ENCODE measurements around the gene MALT1. TPM values are rescaled to one million over a fixed set of nuclear protein-coding genes. Genes with fewer than 3 reads are reported as not detected.

Gene MALT1
- total RNA-seq, 2 experiments from 2014 or later, result 14.4 to 18.5 TPM

DNA sequence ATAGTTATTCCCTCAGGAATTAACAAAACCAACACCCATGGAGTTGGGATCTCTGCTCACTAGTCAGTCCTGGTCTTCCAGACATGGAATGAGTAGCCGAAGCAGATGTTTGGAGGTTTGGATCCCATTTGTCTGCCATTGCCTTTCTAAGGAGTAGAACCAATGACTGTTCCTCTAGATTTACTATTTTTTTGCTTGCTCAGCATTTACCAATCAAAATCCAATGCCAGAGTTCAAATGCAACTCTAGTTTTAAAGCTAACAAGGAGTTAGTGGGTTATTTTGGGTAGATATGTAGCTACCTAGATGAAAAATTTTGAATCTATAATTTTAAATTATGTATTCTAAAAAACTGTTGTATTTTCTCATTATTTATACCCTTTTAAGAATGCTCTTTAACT, 62.6 kb downstream of the MALT1 start:
- POLR2A ChIA-PET, result no interaction called here

DNA sequence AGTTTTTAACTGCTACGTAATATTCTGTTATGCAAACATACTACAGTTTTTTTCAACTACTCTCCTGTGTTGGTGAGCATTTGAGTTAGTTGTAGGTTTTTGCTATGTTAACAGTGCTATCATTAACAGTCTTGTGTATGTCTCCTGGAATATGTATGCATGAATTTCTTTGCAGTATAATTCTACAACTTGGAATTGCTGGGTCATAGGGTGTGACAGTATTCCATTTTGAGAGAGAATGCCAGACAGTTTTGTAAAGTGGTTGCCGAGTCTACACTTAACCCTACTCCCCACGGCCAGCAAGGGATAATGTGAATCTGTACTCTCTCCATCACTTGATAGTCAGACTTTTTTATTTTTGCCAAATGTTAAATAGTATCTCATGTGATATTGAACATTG, 67.1 kb downstream of the MALT1 start:
- intact Hi-C loops (cut with micrococcal nuclease; ENCODE audit: unreplicated experiment), result no loop called here
- H3K4me1 ChIP-seq (ENCODE audit: insufficient read depth, low read length, poor library complexity, severe bottlenecking), result no peaks in the 10 kb centered on the region
- no peaks in the 10 kb centered on the region for H3K79me2 ChIP-seq (ENCODE audit: insufficient read depth, low read depth, low read length)
- no peaks in the 10 kb centered on the region for H3K9me2 ChIP-seq (ENCODE audit: insufficient read depth, low read length)
- no peak overlapping the region for H2AFZ ChIP-seq (ENCODE audit: low read length)
- CTCF ChIA-PET (ENCODE audit: unreplicated experiment), result no interaction called here
- POLR2A ChIA-PET, result no interaction called here
- H3K36me3 ChIP-seq (ENCODE audit: insufficient read depth, low read length), result peaks cover 16% of the 10 kb centered on the region
- no peak overlapping the region for H3K27ac ChIP-seq (ENCODE audit: low read depth, low read length, poor library complexity, severe bottlenecking)
- no peak overlapping the region for H3K4me3 ChIP-seq (ENCODE audit: low read depth, low read length, poor library complexity, severe bottlenecking)
- no TSS peak for BruUV-seq (replicated peaks)
- H3K9me3 ChIP-seq (ENCODE audit: low read length), result no peaks in the 10 kb centered on the region
- H3K4me2 ChIP-seq (ENCODE audit: low read length), result no peak overlapping the region
- H4K20me1 ChIP-seq (ENCODE audit: insufficient read depth, low read length), result no peaks in the 10 kb centered on the region
- no peak for TF ChIP-seq EZH2phosphoT487 (IDR thresholded peaks at IDR 0.05; ENCODE audit: borderline replicate concordance, low read depth, low read length)
- TF ChIP-seq, protein P1, sequence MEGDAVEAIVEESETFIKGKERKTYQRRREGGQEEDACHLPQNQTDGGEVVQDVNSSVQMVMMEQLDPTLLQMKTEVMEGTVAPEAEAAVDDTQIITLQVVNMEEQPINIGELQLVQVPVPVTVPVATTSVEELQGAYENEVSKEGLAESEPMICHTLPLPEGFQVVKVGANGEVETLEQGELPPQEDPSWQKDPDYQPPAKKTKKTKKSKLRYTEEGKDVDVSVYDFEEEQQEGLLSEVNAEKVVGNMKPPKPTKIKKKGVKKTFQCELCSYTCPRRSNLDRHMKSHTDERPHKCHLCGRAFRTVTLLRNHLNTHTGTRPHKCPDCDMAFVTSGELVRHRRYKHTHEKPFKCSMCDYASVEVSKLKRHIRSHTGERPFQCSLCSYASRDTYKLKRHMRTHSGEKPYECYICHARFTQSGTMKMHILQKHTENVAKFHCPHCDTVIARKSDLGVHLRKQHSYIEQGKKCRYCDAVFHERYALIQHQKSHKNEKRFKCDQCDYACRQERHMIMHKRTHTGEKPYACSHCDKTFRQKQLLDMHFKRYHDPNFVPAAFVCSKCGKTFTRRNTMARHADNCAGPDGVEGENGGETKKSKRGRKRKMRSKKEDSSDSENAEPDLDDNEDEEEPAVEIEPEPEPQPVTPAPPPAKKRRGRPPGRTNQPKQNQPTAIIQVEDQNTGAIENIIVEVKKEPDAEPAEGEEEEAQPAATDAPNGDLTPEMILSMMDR (conservative IDR thresholded peaks at IDR 0.05; ENCODE audit: low read length), result no peak
- no peak for DNase-seq (ENCODE audit: low spot score)

More for the DNA sequence above, 62.6 kb downstream of the MALT1 start:
- H3K27ac ChIP-seq (ENCODE audit: low read depth, low read length, poor library complexity, severe bottlenecking), result no peak overlapping the region
- no peaks in the 10 kb centered on the region for H3K4me1 ChIP-seq (ENCODE audit: insufficient read depth, low read length, poor library complexity, severe bottlenecking)
- H3K79me2 ChIP-seq (ENCODE audit: insufficient read depth, low read depth, low read length), result no peaks in the 10 kb centered on the region
- no peak for DNase-seq (ENCODE audit: low spot score)
- H3K4me3 ChIP-seq (ENCODE audit: low read depth, low read length, poor library complexity, severe bottlenecking), result no peak overlapping the region
- H2AFZ ChIP-seq (ENCODE audit: low read length), result no peak overlapping the region
- peaks cover 8% of the 10 kb centered on the region for H3K36me3 ChIP-seq (ENCODE audit: insufficient read depth, low read length)
- TF ChIP-seq, protein P1 (conservative IDR thresholded peaks at IDR 0.05; ENCODE audit: low read length), result no peak
- TF ChIP-seq EZH2phosphoT487 (IDR thresholded peaks at IDR 0.05; ENCODE audit: borderline replicate concordance, low read depth, low read length), result no peak
- CTCF ChIA-PET (ENCODE audit: unreplicated experiment), result no interaction called here
- intact Hi-C loops (cut with micrococcal nuclease; ENCODE audit: unreplicated experiment), result no loop called here
- H3K4me2 ChIP-seq (ENCODE audit: low read length), result no peak overlapping the region
- H3K9me3 ChIP-seq (ENCODE audit: low read length), result no peaks in the 10 kb centered on the region
- BruUV-seq (replicated peaks), result no TSS peak
- no peaks in the 10 kb centered on the region for H4K20me1 ChIP-seq (ENCODE audit: insufficient read depth, low read length)
- no peaks in the 10 kb centered on the region for H3K9me2 ChIP-seq (ENCODE audit: insufficient read depth, low read length)

DNA sequence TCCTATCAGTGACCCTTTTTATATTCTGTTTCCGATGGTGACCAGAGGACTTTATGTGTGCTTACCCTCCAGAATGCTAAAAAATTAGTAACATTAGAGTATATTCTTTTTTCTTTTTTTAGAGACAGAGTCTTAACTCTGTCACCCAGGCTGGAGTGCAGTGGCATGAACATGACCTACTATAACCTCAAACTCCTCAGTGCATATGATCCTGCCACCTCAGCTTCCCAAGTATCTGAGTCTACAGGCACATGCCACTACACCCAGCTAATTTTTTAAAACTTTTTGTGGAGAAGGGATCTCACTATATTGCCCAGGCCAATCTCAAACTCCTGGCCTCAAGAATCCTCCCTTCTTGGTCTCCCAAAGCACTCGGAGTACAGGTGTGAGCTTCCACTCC, 74.6 kb downstream of the MALT1 start:
- no TSS peak for BruUV-seq (replicated peaks)
- Histone ChIP-seq H3K4me2 (ENCODE audit: low read length) (no peak overlapping the region), H3K4me3 (ENCODE audit: low read depth, low read length, poor library complexity, severe bottlenecking) (no peak overlapping the region), H2AFZ (ENCODE audit: low read length) (no peak overlapping the region), H3K27ac (ENCODE audit: low read depth, low read length, poor library complexity, severe bottlenecking) (no peak overlapping the region), H3K9me3 (ENCODE audit: low read length) (peaks cover 13% of the 10 kb centered on the region), H3K79me2 (ENCODE audit: insufficient read depth, low read depth, low read length) (no peaks in the 10 kb centered on the region), H3K9me2 (ENCODE audit: insufficient read depth, low read length) (no peaks in the 10 kb centered on the region), H4K20me1 (ENCODE audit: insufficient read depth, low read length) (no peaks in the 10 kb centered on the region), H3K4me1 (ENCODE audit: insufficient read depth, low read length, poor library complexity, severe bottlenecking) (no peaks in the 10 kb centered on the region), H3K36me3 (ENCODE audit: insufficient read depth, low read length) (peaks cover 60% of the 10 kb centered on the region)
- no peak for DNase-seq (ENCODE audit: low spot score)
- intact Hi-C loops (cut with micrococcal nuclease; ENCODE audit: unreplicated experiment), result loop anchor here (10.0 kb wide), 1 partner anchor 131 kb away; no protein-coding TSS in a partner anchor
- POLR2A ChIA-PET, result interaction anchor here (1.0 kb wide), 1 partner anchor 136 kb away, joined by 3 read pairs; no protein-coding TSS in a partner anchor
- CTCF ChIA-PET (ENCODE audit: unreplicated experiment), result no interaction called here
- TF ChIP-seq, protein P1 (conservative IDR thresholded peaks at IDR 0.05; ENCODE audit: low read length), result no peak

Measured in OCI-LY7 (cell line).